Astrocyte (in vitro differentiated cells and primary cell): ENCODE data around the gene RNF5.

Experiments used
- CTCF ChIP-seq: IDR thresholded peaks from 2 replicates; pipeline ENCODE4 v1.5.1; 2011; ENCODE audit warnings: low read depth, mild to moderate bottlenecking, inconsistent platforms, low read length, moderate library complexity; ENCODE audit not compliant: insufficient read depth
- EZH2 ChIP-seq: IDR thresholded peaks from 2 replicates; pipeline ENCODE4 v1.6.1; 2012; ENCODE audit warnings: mild to moderate bottlenecking, low read length, inconsistent platforms; ENCODE audit not compliant: insufficient read depth

DNA sequence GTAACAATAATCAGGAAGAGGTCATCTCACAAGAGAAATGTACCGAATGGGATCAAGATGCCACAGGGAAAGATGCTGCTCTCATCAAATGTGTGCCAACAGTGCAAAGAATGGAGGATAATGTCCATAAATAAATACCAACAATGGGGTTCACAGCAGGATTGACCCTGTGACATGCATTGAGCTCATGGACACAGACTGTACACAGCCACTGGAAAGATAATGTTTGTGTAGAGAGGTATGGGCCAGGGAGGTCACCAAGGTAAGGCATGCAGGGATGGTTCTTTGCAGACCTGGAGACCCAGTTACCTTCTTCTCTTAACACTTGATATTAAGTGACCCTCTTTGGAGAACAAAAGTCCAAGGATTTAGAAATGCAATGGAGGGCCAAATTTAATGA lies 3.8 kb upstream of the RNF5 start:
- TF ChIP-seq EZH2, result no peak
- TF ChIP-seq CTCF, result no peak
